Coronary artery (tissue), 2 donors: ENCODE data around the gene PHLDB2.

Experiments used
- DNase-seq: peaks from one replicate; pipeline ENCODE4 v3.0.0-alpha.2; 2017; ENCODE audit warnings: low spot score
- H3K27ac ChIP-seq, 2 donors: fragments of 200-600 bp; sonication (generic); one replicate each; pipeline ENCODE4 v1.5.1; 2016 to 2019
- H3K4me3 ChIP-seq: fragments of 200-600 bp; sonication (generic); 2 replicates; pipeline ENCODE4 v1.5.1; 2016; ENCODE audit warnings: mild to moderate bottlenecking, moderate library complexity
- TF ChIP-seq, protein P1 (sequence below): fragments of 200-600 bp; sonication (generic); IDR thresholded peaks from one replicate; pipeline ENCODE4 v1.5.1; 2019; ENCODE audit warnings: antibody characterized with exemption

The PHLDB2 gene

DNA sequence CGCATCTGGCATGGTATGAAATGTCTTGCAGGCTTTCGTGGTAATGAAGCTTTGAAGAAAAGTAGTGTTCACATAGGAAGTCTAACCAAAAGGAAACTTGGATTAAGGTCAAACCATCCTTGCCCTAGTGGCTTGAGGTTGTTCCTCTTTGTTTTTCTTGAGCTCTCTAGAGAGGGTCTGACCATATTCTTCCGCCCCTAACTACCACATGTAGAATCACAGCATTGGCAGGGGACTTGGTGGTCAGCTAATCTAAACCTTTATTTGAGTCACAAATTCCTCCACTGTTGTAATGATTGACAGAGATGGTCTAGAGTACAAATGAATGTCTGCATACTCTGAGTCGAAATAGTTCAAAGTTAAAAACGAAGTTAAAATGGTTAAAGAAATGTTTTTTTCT lies 39.1 kb upstream of the PHLDB2 start:
- no peak overlapping the region for H3K27ac ChIP-seq
- DNase-seq = no peak
- TF ChIP-seq, protein P1, sequence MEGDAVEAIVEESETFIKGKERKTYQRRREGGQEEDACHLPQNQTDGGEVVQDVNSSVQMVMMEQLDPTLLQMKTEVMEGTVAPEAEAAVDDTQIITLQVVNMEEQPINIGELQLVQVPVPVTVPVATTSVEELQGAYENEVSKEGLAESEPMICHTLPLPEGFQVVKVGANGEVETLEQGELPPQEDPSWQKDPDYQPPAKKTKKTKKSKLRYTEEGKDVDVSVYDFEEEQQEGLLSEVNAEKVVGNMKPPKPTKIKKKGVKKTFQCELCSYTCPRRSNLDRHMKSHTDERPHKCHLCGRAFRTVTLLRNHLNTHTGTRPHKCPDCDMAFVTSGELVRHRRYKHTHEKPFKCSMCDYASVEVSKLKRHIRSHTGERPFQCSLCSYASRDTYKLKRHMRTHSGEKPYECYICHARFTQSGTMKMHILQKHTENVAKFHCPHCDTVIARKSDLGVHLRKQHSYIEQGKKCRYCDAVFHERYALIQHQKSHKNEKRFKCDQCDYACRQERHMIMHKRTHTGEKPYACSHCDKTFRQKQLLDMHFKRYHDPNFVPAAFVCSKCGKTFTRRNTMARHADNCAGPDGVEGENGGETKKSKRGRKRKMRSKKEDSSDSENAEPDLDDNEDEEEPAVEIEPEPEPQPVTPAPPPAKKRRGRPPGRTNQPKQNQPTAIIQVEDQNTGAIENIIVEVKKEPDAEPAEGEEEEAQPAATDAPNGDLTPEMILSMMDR = no peak
- no peak overlapping the region for H3K4me3 ChIP-seq

DNA sequence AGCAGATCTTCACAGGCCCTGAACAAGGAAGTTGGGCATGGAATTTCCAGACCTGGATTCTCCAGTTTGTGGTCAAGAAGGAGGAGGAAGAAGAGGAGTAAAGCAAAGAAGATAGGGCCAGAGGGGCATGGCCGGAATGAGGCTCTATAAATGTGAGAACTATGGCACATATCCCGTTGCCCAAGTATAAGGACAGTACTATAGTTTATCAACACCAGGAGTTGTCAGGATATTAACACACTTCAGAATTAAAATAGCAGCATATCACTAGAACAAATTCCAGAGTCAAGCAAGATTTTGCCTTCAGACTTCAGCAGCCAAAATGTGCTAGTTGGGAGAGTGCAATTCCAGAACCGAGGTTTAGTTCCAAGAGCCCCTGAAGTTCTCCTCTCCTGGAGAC lies 38.4 kb upstream of the PHLDB2 start:
- no peak overlapping the region for H3K4me3 ChIP-seq
- TF ChIP-seq, protein P1 = no peak
- DNase-seq = no peak
- no peak overlapping the region for H3K27ac ChIP-seq

DNA sequence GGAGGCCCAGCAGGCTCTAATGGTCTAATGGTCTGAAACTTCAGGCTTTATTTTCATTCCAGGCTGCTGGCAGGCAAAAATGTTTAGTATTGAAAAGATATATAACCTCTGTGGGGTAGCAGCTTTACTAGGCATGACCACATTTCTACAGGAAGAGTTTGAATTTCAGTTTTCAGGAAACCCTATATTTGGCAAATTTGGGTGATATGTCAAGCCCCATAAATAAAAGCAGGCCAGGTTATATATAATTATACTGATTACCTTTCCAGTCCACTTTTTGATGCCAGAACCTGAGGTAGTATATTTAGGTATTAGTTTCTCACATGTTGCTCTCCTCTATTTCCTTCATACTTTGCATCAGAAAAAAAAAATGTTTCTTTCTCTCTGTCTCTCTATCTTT lies 37.2 kb upstream of the PHLDB2 start:
- Histone ChIP-seq H3K4me3 (no peak overlapping the region), H3K27ac (no peak overlapping the region)
- DNase-seq = no peak
- TF ChIP-seq, protein P1 = no peak

DNA sequence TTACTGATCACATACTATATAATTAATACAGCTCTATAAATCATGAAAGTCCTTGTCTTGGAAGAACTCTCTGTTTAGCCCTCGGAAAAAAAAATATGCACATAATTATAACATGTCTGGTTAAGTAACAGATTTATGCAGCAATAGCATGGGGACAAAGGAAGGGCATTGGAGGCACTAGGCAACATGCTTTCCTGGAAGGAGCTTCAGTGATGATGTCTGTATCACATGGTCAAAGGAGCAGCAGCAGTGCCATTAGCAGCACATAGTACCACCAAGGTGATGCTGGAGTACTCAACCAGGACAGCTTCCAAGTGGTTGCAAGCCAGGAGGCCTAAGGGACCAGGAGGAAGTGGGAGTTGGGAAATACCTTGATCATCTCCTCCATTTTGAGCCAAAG lies 36.3 kb upstream of the PHLDB2 start:
- TF ChIP-seq, protein P1 = no peak
- H3K27ac ChIP-seq = no peak overlapping the region

DNA sequence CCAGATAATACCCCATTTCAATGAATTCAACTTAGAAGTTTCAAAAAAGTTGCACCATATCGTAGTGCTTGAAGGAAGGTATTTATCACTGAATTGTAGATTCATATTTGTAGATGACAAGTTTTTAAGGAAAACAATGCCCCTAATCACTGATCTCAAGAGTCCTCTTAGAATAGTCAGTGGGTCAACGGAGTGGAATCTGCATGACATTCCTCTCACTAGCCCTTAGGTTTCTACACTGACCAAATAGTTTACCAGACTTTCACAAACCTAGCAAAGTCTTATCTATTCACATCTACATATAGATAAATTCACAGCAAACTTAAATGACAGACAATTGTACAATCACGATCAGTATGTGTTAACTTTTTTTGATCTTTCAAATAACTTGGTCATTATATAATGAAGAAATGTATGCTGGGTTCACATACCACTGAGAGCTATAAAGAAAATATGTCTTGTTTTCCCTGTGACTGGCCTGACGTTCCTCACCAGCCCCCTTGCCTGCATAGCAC lies 35.7 kb upstream of the PHLDB2 start:
- Histone ChIP-seq H3K4me3 (no peak overlapping the region), H3K27ac (no peak overlapping the region)
- TF ChIP-seq, protein P1 = no peak
- no peak for DNase-seq

More for the DNA sequence above, 36.3 kb upstream of the PHLDB2 start:
- DNase-seq = no peak
- no peak overlapping the region for H3K4me3 ChIP-seq

DNA sequence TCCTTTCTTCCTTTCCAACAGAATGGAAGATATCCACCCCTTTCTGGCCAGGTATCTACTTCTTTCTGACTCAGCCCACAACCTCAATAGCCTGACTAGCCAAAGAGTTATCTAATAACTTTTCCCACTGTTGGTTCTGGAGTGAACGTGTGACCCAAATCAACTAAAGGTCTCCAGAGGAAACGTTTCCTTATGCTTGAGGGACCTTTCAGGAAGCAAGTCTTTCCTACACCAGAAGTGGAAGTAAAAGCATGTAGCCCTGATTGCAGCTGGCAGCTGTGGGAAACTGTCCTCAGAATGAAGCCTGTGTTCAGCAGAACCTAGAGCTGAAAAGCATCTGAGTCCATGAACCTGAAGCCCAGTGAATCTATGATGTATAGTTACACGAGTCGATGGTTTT lies 34.7 kb upstream of the PHLDB2 start:
- TF ChIP-seq, protein P1 = no peak
- Histone ChIP-seq H3K27ac (no peak overlapping the region), H3K4me3 (no peak overlapping the region)
- no peak for DNase-seq

DNA sequence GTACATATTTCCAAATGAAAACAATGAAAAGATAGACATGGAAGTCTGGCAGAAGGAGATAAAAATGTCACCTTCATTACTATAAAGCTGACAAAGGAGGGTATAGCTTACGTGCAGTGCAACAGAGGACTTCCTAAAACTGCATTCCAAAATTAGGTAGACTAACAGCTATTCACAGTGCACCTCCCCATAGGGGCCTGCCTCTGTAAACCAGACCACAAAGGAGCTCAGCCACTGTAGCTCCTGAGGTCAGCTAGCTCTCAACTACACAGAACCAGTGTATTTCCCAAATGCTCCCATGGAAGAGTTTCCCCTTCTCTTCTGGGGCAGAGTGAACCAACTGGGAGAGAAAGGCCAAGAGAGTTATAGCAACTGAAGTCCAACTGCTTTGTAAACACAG lies 31.2 kb upstream of the PHLDB2 start:
- DNase-seq = no peak
- TF ChIP-seq, protein P1 = no peak
- Histone ChIP-seq H3K4me3 (no peak overlapping the region), H3K27ac (no peak overlapping the region)
